Mesothelial cell of epicardium (in vitro differentiated cells): ENCODE data around the gene ARF1. TPM values are rescaled to one million over a fixed set of nuclear protein-coding genes. Genes with fewer than 3 reads are reported as not detected.

Experiments
- DNase-seq, 2 experiments: peaks; one replicate each; pipeline ENCODE4 v3.0.0; 2021; ENCODE audit warnings: low spot score in 2 of 2; ENCODE audit not compliant: unreplicated experiment in 2 of 2
- H3K27ac Mint-ChIP-seq: 2 replicates; pipeline ENCODE4 v1.8.0; 2021; ENCODE audit warnings: mixed read lengths
- H3K27me3 Mint-ChIP-seq: 2 replicates; pipeline ENCODE4 v1.8.0; 2021; ENCODE audit warnings: low read depth, mixed read lengths
- H3K36me3 Mint-ChIP-seq: 2 replicates; pipeline ENCODE4 v1.8.0; 2021; ENCODE audit warnings: mixed read lengths
- H3K4me1 Mint-ChIP-seq: 2 replicates; pipeline ENCODE4 v1.8.0; 2021; ENCODE audit warnings: mixed read lengths
- H3K4me3 Mint-ChIP-seq: 2 replicates; pipeline ENCODE4 v1.8.0; 2021; ENCODE audit warnings: mild to moderate bottlenecking, moderate library complexity, mixed read lengths
- H3K9me3 Mint-ChIP-seq: 2 replicates; pipeline ENCODE4 v1.8.0; 2021; ENCODE audit warnings: mixed read lengths
- total RNA-seq: library from RNA; stranded (reverse); gene quantifications from 3 replicates; pipeline ENCODE4 v1.2.1, GENCODE V29; 2021
- TF ChIP-seq, protein P1 (sequence below): fragments of 200-600 bp; sonication (generic); IDR thresholded peaks from one replicate; pipeline ENCODE4 v1.5.0; 2021; ENCODE audit warnings: antibody characterized with exemption; ENCODE audit not compliant: unreplicated experiment

The ARF1 gene
- total RNA-seq, 1 donor from 2014 or later, result 262 TPM

DNA sequence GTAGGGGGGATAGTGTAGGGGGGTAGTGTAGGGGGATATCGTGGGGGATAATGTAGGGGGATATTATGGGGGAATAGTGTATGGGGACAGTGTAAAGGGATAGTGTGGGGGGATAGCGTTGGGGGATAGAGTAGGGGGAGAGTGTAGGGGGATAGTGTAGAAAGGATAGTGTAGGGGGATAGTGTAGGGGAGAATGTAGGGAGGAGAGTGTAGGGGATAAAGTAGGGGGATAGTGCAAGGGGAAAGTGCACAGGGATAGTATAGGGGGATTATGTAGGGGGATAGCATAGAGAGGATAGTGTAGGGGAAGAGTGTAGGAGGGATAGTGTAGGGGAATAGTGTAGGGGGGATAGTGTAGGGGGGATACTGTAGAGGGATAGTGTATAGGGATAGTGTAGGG, 12.3 kb upstream of the ARF1 start:
- H3K9me3 Mint-ChIP-seq, result no peaks in the 10 kb centered on the region
- TF ChIP-seq, protein P1, sequence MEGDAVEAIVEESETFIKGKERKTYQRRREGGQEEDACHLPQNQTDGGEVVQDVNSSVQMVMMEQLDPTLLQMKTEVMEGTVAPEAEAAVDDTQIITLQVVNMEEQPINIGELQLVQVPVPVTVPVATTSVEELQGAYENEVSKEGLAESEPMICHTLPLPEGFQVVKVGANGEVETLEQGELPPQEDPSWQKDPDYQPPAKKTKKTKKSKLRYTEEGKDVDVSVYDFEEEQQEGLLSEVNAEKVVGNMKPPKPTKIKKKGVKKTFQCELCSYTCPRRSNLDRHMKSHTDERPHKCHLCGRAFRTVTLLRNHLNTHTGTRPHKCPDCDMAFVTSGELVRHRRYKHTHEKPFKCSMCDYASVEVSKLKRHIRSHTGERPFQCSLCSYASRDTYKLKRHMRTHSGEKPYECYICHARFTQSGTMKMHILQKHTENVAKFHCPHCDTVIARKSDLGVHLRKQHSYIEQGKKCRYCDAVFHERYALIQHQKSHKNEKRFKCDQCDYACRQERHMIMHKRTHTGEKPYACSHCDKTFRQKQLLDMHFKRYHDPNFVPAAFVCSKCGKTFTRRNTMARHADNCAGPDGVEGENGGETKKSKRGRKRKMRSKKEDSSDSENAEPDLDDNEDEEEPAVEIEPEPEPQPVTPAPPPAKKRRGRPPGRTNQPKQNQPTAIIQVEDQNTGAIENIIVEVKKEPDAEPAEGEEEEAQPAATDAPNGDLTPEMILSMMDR, result no peak
- H3K4me1 Mint-ChIP-seq, result peaks cover 4% of the 10 kb centered on the region
- no peak overlapping the region for H3K4me3 Mint-ChIP-seq
- no peaks in the 10 kb centered on the region for H3K36me3 Mint-ChIP-seq
- H3K27me3 Mint-ChIP-seq, result peaks cover 60% of the 10 kb centered on the region
- H3K27ac Mint-ChIP-seq, result no peak overlapping the region
- DNase-seq, result no peak

DNA sequence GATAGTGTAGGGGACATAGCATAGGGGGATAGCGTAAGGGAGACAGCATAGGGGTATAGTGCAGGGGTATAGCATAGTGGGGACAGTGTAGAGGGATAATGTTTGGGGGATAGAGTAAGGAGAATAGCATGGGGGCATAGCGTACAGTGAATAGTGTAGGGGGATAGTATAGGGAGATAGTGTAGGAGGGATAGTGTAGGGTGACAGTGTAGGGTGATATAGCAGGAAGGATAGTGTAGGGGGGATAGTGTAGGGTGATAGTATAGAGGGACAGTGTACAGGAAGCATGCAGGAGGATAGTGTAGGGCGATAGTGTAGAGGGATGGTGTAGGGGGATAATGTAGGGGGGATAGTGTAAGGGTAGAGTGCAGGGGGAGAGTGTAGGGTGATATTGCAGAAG, 11.7 kb upstream of the ARF1 start:
- no peak for DNase-seq
- no peaks in the 10 kb centered on the region for H3K9me3 Mint-ChIP-seq
- TF ChIP-seq, protein P1, result no peak
- H3K4me1 Mint-ChIP-seq, result peaks cover 4% of the 10 kb centered on the region
- H3K27ac Mint-ChIP-seq, result no peak overlapping the region
- no peak overlapping the region for H3K4me3 Mint-ChIP-seq
- H3K27me3 Mint-ChIP-seq, result peaks cover 53% of the 10 kb centered on the region
- no peaks in the 10 kb centered on the region for H3K36me3 Mint-ChIP-seq

GRCh38 chr1:228071839-228072657, 10.5 kb upstream of the ARF1 start:
- Mint-ChIP-seq H3K4me3 (no peak overlapping the region), H3K36me3 (no peaks in the 10 kb centered on the region), H3K27me3 (peaks cover 42% of the 10 kb centered on the region), H3K27ac (no peak overlapping the region), H3K9me3 (no peaks in the 10 kb centered on the region), H3K4me1 (peaks cover 4% of the 10 kb centered on the region)
- no peak for DNase-seq
- TF ChIP-seq, protein P1, result no peak

- Mint-ChIP-seq H3K27ac (no peak overlapping the region), H3K27me3 (peaks cover 36% of the 10 kb centered on the region)
Measured at GRCh38 chr1:228072658-228073043, 9.9 kb upstream of the ARF1 start.

GRCh38 chr1:228073061-228073856, 9.2 kb upstream of the ARF1 start:
- H3K4me3 Mint-ChIP-seq, result no peak overlapping the region
- no peaks in the 10 kb centered on the region for H3K9me3 Mint-ChIP-seq

More at GRCh38 chr1:228072658-228073043, 9.9 kb upstream of the ARF1 start:
- H3K9me3 Mint-ChIP-seq, result no peaks in the 10 kb centered on the region
- H3K4me3 Mint-ChIP-seq, result no peak overlapping the region
- H3K36me3 Mint-ChIP-seq, result no peaks in the 10 kb centered on the region
- H3K4me1 Mint-ChIP-seq, result peaks cover 4% of the 10 kb centered on the region
- no peak for DNase-seq
- TF ChIP-seq, protein P1, result no peak

More at GRCh38 chr1:228073061-228073856, 9.2 kb upstream of the ARF1 start:
- Mint-ChIP-seq H3K36me3 (no peaks in the 10 kb centered on the region), H3K4me1 (peaks cover 4% of the 10 kb centered on the region), H3K27ac (no peak overlapping the region), H3K27me3 (peaks cover 32% of the 10 kb centered on the region)
- TF ChIP-seq, protein P1, result no peak
- no peak for DNase-seq
